Adrenal gland (tissue), 12 donors: ENCODE results near the gene KRTAP20-3. TPM values are rescaled to one million over a fixed set of nuclear protein-coding genes. Genes with fewer than 3 reads are reported as not detected.

ENCODE experiments used
- DNase-seq, 7 donors: peaks; one replicate each; pipeline ENCODE4 v3.0.0-alpha.2; 2019 to 2020
- H3K27ac ChIP-seq, 5 donors: fragments of 200-600 bp; sonication (generic) in 4 of 5; 1 replicate in 3 of 5; 2 replicates in 2 of 5; pipeline versions ENCODE4 v1.5.1 to v1.8.0; 2016 to 2020; ENCODE audit warnings: mild to moderate bottlenecking in 1 of 5
- H3K27me3 ChIP-seq: fragments of 200-600 bp; 2 replicates; pipeline ENCODE4 v1.8.0; 2021
- H3K36me3 ChIP-seq, 2 donors: fragments of 200-600 bp; replicated peaks in 1 of 2; 1 replicate in 1 of 2; 2 replicates in 1 of 2; pipeline versions ENCODE4 v1.5.1 to v1.8.0; 2018 to 2022
- H3K4me1 ChIP-seq, 2 donors: fragments of 200-600 bp; replicated peaks in 1 of 2; 1 replicate in 1 of 2; 2 replicates in 1 of 2; pipeline versions ENCODE4 v1.5.1 to v1.8.0; 2018 to 2021
- H3K4me3 ChIP-seq, 4 donors: fragments of 200-600 bp; sonication (generic) in 3 of 4; one replicate each; pipeline ENCODE4 v1.5.1; 2016 to 2018
- H3K9me3 ChIP-seq, 3 donors: fragments of 200-600 bp; sonication (generic) in 1 of 3; replicated peaks in 1 of 3; 1 replicate in 2 of 3; 2 replicates in 1 of 3; pipeline versions ENCODE4 v1.5.1 to v1.8.0; 2016 to 2021
- CTCF ChIP-seq, 6 experiments: fragments of 450-650 bp in 4 of 6; fragments of 200-600 bp in 2 of 6; sonication (generic) in 1 of 6; IDR thresholded peaks; 1 replicate in 5 of 6; 2 replicates in 1 of 6; pipeline versions ENCODE4 v1.5.1 to v1.8.0; 2016 to 2021; ENCODE audit warnings: antibody characterized with exemption in 6 of 6, mild to moderate bottlenecking in 2 of 6, moderate library complexity in 1 of 6
- POLR2A ChIP-seq, 2 donors: fragments of 450-650 bp; IDR thresholded peaks; one replicate each; pipeline ENCODE4 v1.6.1; 2017; ENCODE audit warnings: antibody characterized with exemption in 2 of 2, mild to moderate bottlenecking in 2 of 2, moderate library complexity in 1 of 2
- WGBS, 4 donors: extraction: QIAGEN DNeasy Blood & Tissue Kit in 2 of 4; methylation state at CpG; one replicate each; pipeline versions ENCODE4 v1.1.5 to v1.1.7; 2013 to 2017; 5-methylcytosine and 5-hydroxymethylcytosine counted together
- intact Hi-C, 2 donors: fragments of 100-400 bp; cut with DNase I; formaldehyde crosslinking; loops; one replicate each; pipeline versions ENCODE4 v1.14.1 to v1.15.0; 2022 to 2023
- polyA plus RNA-seq, 3 donors: library from polyadenylated mRNA; stranded (reverse); fragments of 200-250 nt in 2 of 3; fragments of 350-450 nt in 1 of 3; fragmentation: Illumina TruSeq in 1 of 3; extraction: RNeasy Lipid Tissue Mini Kit (QIAGEN cat#74804) in 1 of 3; gene quantifications; one replicate each; pipeline ENCODE4 v1.2.3, GENCODE V29; 2013 to 2014
- total RNA-seq, 9 donors: library from RNA; depleted of rRNA in 4 of 9; stranded (reverse); fragments of >200 nt in 4 of 9; fragments of 120-200 nt in 1 of 9; fragmentation: NEBNext Ultra II Directional in 1 of 9; extraction: Animal tissue kit (Norgen Biotek cat#: 25700) in 1 of 9; gene quantifications; one replicate each; pipeline versions ENCODE4 v1.1.0 to v1.2.4, GENCODE V29; 2013 to 2023
- donor health status: healthy with polysubstance abuse.
- donor health status: Bipolar disorder and iron deficiency.
- donor health status: DM: yes; HTN: yes; CAD: no.
- donor health status: DM: no; HTN: no; CAD: no.
- donor health status: DM: no; HTN: no; CAD: no.
- donor health status: DM: yes; HTN: yes; CAD: no.

KRTAP20-3 gene
- total and polyA plus RNA-seq, 12 donors = not detected

GRCh38 chr21:30612132-30612531 is 30.5 kb upstream of the KRTAP20-3 start:
- intact Hi-C loops = no loop called here
- no peak overlapping the region for H3K27ac ChIP-seq
- H3K9me3 ChIP-seq = no peaks in the 10 kb centered on the region
- no peaks in the 10 kb centered on the region for H3K4me1 ChIP-seq
- 64 to 88% (median 81%) methylated on average over 2 of the region's 2 CpGs for WGBS, 4 donors
- TF ChIP-seq CTCF (IDR thresholded peaks at IDR 0.05) (no peak), POLR2A (IDR thresholded peaks at IDR 0.05) (no peak)
- H3K4me3 ChIP-seq = no peak overlapping the region
- DNase-seq = no peak
- H3K27me3 ChIP-seq = no peaks in the 10 kb centered on the region
- H3K36me3 ChIP-seq = no peaks in the 10 kb centered on the region

GRCh38 chr21:30613836-30614235 is 28.8 kb upstream of the KRTAP20-3 start, which contains the start of gene KRTAP6-1:
TSS of gene KRTAP6-1 (minus strand) at chr21:30613930. CDS start at chr21:30613904, 26 bp downstream.
- Histone ChIP-seq H3K9me3 (no peaks in the 10 kb centered on the region), H3K27ac (no peak within 1 kb of the TSS), H3K36me3 (no peaks in the 10 kb centered on the region), H3K4me1 (no peaks in the 10 kb centered on the region), H3K27me3 (no peaks in the 10 kb centered on the region), H3K4me3 (no peak within 1 kb of the TSS)
- intact Hi-C loops = no loop called here
- no peak for TF ChIP-seq CTCF (IDR thresholded peaks at IDR 0.05)
- TF ChIP-seq POLR2A (IDR thresholded peaks at IDR 0.05) = no peak
- WGBS, 4 donors = 69 to 80% (median 73%) methylated on average over 1 to 2 of the region's 2 CpGs
- DNase-seq = no peak

GRCh38 chr21:30615199-30615598 is 27.5 kb upstream of the KRTAP20-3 start:
- no peak for DNase-seq
- no peak overlapping the region for H3K27ac ChIP-seq
- no peak for TF ChIP-seq POLR2A (IDR thresholded peaks at IDR 0.05)
- TF ChIP-seq CTCF (IDR thresholded peaks at IDR 0.05) = no peak

GRCh38 chr21:30616125-30616524 is 26.5 kb upstream of the KRTAP20-3 start, which contains the start of gene KRTAP20-1:
TSS of gene KRTAP20-1 (plus strand) at chr21:30616425. CDS start at chr21:30616455, 30 bp downstream.
- no peak within 1 kb of the TSS for H3K27ac ChIP-seq
- H3K36me3 ChIP-seq = no peaks in the 10 kb centered on the region
- WGBS, 4 donors = 79 to 93% (median 91%) methylated on average over 2 of the region's 2 CpGs
- no peaks in the 10 kb centered on the region for H3K9me3 ChIP-seq
- no peaks in the 10 kb centered on the region for H3K4me1 ChIP-seq
- no peak for DNase-seq
- no peak within 1 kb of the TSS for H3K4me3 ChIP-seq
- no peaks in the 10 kb centered on the region for H3K27me3 ChIP-seq
- TF ChIP-seq POLR2A (IDR thresholded peaks at IDR 0.05) (no peak), CTCF (IDR thresholded peaks at IDR 0.05) (no peak)
- intact Hi-C loops = no loop called here

More at GRCh38 chr21:30615199-30615598, 27.5 kb upstream of the KRTAP20-3 start:
- Histone ChIP-seq H3K27me3 (no peaks in the 10 kb centered on the region), H3K4me1 (no peaks in the 10 kb centered on the region), H3K36me3 (no peaks in the 10 kb centered on the region), H3K4me3 (no peak overlapping the region), H3K9me3 (no peaks in the 10 kb centered on the region)
- intact Hi-C loops = no loop called here
